WI38 (cell line): Measurements from ENCODE around the gene FOXA1.

Source experiments
- H3K4me3 ChIP-seq: 2 replicates; pipeline ENCODE4 v1.5.1; 2011; ENCODE audit warnings: low read depth, mild to moderate bottlenecking, control low read depth, low read length
- CTCF ChIP-seq: IDR thresholded peaks from 2 replicates; pipeline ENCODE4 v1.5.1; 2012; ENCODE audit warnings: low read depth, mild to moderate bottlenecking, control low read depth, low read length

FOXA1 gene

GRCh38 chr14:37625597-37626595 is 30.8 kb upstream of the FOXA1 start:
- no peak for TF ChIP-seq CTCF
- H3K4me3 ChIP-seq: no peak overlapping the region

DNA sequence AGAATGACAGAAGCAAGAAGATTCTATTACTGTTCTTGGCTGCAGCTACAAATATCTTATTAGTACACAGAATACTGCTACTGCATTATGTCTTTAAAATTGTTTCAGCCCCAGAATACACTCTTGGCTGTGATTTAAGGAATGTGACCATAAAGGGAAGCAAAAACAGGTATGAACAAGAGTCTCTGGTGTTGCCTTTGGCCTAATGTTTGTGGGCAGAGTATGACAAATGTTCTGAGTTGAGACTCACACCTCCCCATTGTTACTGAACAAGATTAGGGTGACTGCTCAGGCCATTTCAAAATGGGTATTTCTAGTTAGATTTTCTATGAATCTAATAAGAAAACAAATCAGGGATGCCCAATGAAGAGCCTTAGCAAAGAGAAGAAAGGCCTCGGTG is 28.9 kb upstream of the FOXA1 start:
- no peak for TF ChIP-seq CTCF
- H3K4me3 ChIP-seq: no peak overlapping the region

- no peak for TF ChIP-seq CTCF
- H3K4me3 ChIP-seq: no peak overlapping the region
Observed at GRCh38 chr14:37623426-37623951, 28.4 kb upstream of the FOXA1 start.

DNA sequence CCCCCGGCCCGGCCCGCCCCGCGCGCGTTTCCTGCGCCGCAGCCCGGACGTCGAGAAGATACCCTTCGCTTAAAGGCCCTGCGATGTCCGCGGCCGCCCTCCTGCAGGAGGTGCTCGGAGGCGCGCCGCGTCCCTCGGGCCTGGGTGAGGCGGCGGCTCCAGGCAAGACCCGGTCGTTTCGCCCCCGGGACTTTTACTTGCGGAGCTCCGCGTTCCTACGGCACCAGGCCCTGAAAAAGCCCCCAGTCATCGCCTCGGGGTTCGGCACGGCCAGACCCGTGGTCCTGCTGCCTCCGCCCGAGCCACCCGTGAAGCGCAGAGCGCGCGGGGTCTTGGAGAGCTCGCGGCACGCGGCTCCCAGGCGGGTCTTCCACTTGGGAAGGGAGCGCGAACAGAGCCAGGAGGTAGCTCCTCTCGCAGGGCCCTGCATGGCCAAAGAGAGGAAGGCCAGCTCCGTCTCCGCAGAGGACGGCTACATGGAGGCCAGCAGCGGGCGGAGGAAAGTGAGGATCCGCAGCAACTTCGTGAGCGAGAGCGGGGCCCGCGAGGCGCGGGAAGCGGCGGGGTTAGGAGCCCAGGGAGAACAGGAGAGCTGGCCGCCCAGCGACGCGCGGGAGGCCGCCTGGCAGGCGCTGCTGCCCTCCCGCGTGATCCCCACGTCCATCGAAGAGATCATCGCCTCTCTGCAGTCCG is 27.3 kb upstream of the FOXA1 start:
- H3K4me3 ChIP-seq: peak overlapping the region; percentile 35
- TF ChIP-seq CTCF: no peak

GRCh38 chr14:37620856-37621255 is 25.8 kb upstream of the FOXA1 start:
- H3K4me3 ChIP-seq: no peak overlapping the region
- TF ChIP-seq CTCF: no peak

- no peak overlapping the region for H3K4me3 ChIP-seq
- no peak for TF ChIP-seq CTCF
Observed at GRCh38 chr14:37618498-37619028, 23.5 kb upstream of the FOXA1 start.

- TF ChIP-seq CTCF: no peak
- H3K4me3 ChIP-seq: no peak overlapping the region
Observed at GRCh38 chr14:37617864-37618365, 22.9 kb upstream of the FOXA1 start.
